DMS79 treated with DMSO at 0.1 percent for 48 hours (cell line): Measurements from ENCODE around the gene TMEM131L.
"Not testable (repeated sequence)": the region's sequence is repeated elsewhere in the genome, so short reads cannot be mapped to it uniquely, and the experiment has no call there.

Source experiments
- DNase-seq: peaks from one replicate; lab custom pipeline; 2025; lab: John Stamatoyannopoulos, UW

The TMEM131L gene

GRCh38 chr4:153579410-153579809, 113.2 kb downstream of the TMEM131L start:
- no peak for DNase-seq

GRCh38 chr4:153579872-153580271, 113.7 kb downstream of the TMEM131L start:
- DNase-seq = no peak

- DNase-seq = no peak
Observed at GRCh38 chr4:153582954-153583702, 117.0 kb downstream of the TMEM131L start.

DNA sequence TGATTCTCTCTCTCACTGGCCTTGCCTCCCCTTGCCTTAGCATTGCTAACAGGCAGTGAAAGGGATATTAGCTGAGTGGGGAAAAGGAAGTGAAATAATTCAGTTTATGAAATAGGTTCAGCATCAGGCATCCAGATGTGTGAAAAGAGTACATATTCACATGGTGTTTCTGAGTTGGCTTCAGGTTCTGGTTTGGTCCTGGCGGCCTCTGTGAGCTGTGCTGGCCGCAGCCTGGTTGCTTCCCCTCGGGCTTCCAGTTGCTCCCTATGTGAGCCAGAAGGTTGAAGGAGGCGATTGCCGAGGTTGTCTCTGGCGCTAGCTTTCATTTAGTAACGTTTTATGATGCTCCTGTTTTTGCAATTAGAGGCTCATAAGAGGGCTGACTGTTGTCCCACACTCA, 118.9 kb downstream of the TMEM131L start:
- DNase-seq = no peak

DNA sequence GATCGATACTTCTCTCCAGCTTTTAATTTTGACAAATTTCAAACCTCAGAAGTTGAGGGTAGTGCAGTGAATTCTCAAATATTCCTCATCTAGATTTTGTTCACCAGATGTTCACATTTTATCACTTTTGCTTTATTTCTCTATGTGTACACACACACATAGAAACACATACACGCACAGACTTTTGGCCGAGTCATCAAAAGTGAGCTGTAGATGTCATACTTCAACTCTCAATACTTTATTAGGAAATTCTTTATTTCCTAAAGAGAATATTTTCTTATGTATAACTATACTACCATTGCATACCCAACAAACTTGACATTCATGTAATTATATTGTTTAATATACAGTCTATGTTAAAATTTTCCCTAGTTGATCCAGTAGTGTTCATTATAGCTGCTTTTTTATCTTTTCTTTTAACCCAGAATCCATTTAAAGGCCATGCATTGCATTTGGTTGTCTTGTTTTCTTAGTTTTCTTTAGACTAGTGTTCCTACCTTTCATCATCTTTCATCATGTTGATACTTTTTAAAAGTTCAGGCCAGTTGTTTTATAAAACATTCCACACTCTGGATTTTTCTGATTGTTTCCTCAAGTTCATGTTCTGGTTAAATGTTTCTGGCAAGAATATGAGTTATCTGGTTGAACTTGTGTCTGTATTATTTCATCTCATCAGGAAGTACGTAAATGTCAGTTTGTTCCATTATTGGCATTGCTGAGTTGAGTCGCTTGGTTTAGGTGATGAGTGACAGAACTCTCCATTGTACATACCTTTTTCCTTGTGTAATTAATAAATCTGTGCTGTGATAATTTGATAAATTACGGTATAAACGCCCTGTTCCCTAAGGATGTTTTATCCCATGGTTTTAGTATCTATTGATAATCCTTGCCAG, 123.8 kb downstream of the TMEM131L start:
- no peak for DNase-seq

DNA sequence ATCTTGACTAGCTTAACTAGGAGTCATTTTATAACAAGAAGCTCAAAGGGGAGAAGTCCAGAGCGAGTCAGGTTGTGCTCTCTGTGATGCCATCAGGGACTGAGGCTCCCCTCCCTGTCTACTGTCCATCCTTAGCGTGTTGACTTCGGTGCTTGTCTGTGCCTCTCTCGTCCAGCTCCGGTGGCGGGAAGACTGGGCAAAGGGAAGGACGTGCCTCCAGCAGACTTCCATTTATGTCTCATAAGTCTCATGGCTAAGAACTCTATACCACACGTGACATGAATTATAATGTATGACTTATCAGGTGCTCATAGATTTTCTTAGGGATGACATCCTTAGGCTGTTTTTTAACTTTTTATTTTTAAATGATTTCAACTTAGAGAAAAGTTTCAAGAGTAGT, 125.3 kb downstream of the TMEM131L start:
- DNase-seq = no peak

GRCh38 chr4:153592064-153592463, 125.9 kb downstream of the TMEM131L start:
- DNase-seq = no peak

DNA sequence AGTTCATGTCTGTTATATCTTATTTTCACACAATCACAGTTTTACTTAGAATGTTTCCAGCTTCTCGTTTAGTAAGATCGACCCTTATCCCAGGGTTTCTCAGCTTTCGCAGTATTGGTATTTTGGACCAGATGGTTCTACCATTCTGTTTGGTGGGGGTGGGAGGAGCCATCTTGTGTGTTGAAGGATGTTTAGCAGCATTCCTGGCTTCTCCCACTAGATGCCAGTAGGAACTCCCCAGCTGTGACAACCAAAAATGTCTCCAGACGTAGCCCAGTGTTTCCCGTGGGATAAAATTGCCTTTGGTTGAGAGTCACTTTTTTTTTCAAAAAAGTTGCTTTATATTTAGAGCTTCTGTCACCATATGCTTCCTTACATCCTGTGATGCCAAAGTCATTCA, 127.0 kb downstream of the TMEM131L start:
- no peak for DNase-seq

GRCh38 chr4:153594210-153594609, 128.1 kb downstream of the TMEM131L start:
- DNase-seq = no peak

GRCh38 chr4:153595894-153596601, 129.9 kb downstream of the TMEM131L start:
- DNase-seq = no peak

DNA sequence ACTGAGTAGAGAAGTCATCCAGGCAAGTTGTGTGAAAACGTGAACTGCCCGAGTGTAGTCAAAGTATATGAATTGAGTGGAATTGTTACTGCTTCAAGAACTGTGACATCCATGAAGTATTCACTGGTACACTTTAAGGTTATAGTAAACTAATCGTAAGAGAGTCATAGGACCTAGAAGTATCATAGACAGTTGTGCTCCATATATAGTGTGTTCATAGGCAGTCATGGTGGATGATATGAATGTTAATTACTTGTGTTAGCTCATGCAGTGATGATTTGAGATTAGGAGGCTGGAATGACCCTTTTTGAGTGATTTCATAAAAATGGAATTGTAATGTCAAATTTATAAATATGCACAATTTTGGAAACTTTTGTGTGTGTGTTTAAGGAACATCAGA, 136.6 kb downstream of the TMEM131L start:
- no peak for DNase-seq

- no peak for DNase-seq
Observed at GRCh38 chr4:153603258-153603657, 137.1 kb downstream of the TMEM131L start.

DNA sequence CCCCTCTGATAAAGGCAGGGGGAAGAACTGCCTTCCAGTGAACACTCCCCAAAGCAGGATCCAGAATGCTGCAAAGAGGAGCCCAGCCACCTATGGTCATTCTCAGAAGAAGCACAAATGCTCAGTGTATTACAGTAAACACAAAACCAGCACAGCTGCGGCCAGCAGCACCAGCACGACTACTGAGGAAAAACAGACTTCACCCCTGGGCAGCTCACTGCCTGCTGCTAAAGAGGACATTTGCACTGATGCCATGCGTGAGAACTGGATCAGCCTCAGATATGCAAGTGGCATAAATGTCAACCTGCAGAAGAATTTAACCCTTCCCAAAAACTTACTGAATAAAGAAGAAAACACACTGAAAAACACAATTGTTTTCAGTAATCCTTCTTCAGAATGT, 137.7 kb downstream of the TMEM131L start:
- DNase-seq = no peak

- DNase-seq = not testable (repeated sequence)
Observed at GRCh38 chr4:153609070-153609469, 142.9 kb downstream of the TMEM131L start.

DNA sequence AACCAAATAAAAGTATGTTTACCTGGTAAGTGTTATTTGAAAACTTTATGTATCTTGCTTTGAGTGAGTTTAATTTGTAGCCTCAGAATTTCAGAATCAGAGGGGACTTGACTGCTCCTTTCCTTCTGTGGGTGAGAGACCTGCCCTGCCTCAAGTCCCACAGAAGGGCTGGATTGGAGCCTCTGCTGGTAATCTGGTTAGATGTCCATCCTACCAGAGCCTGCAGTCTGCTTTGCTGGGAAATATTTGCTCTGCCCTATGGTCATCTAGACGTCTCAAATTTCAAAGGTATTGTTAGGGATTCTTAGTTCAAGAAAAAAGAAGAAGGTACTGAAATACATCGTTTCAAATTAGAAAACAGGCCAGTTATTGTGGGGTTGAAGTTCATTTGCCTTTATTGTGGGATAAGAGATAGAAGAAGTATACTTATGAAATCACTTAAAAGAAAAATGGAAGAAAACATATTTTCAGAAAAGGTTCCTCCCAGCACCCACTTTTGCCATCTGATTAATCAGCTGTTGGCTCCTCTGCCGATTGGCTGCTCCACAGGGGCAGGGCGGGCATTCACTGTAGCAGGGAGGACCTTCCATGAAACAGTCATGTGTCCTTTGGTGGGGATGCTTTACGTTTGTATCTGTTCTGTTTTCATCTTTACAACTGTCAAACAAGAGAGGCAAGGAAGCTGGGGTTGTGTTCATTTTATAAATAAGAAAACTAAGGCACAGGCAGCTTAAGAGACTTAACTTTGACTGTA, 144.6 kb downstream of the TMEM131L start:
- no peak for DNase-seq

DNA sequence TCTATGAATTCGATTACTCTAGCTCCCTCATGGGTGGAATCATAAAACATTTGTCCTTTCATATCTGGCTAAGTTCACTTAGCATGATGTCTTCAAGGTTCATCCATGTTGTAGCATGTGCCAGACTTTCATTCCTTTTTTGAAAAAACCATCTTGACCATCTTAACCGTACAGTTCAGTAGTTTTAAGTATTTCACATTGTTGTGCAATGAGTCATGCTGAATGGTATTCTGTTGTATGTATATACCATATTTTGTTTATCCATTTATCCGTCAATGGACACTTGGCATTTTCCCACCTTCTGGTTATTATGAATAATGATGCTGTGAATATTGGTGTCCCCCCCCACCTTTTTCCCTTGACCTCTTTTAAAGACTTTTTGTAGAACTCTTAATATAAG, 145.5 kb downstream of the TMEM131L start:
- no peak for DNase-seq

- no peak for DNase-seq
Observed at GRCh38 chr4:153612878-153613277, 146.7 kb downstream of the TMEM131L start.

DNA sequence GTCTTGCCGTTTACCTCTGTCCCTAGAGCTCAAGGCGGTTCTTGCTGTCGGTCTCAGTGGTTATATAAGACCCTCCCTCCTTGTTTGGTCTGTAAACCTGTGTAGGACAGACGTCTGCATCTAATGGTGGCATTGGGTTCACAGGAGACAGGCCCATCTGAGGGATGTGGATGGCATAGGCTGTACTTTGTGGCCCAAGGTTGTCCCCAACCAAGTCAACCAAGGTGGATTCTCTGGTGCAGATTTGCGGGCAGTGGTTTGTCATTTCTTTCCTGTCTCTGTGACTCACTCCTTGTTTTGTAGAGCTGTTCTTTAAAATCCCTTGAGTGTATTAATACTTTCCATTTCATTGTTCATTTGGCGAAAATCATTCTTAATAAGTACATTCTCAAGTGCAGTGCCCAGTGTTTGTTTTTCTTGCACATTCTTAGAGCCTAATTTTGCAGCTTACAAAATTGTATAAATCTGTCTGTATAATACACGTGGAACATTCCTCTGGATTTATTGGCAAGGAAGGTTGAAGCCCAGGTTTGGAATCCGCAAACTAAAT, 149.9 kb downstream of the TMEM131L start:
- no peak for DNase-seq

- DNase-seq = no peak
Observed at GRCh38 chr4:153618833-153619232, 152.7 kb downstream of the TMEM131L start.

- DNase-seq = no peak
Observed at GRCh38 chr4:153619811-153620210, 153.7 kb downstream of the TMEM131L start.

- no peak for DNase-seq
Observed at GRCh38 chr4:153620352-153620751, 154.2 kb downstream of the TMEM131L start.

DNA sequence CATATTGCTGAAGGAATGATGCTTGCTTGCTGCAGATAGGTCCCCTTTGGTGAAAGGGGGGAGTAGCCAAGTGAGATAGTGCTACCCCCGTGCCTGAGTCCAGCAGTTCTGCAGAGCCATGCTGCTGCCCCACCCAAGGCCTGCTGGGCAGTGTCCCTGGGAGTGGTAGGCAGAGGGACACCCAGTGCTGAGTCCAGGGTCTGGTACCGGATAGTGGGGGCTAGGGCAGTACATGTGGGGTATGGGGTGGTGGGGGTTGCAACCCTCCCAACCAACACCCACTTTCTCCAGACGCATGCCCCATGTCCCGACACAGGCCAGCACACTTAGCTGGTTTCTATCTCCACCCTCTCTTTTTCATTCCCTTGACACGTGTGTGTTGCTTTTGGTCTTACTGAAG, 155.9 kb downstream of the TMEM131L start:
- no peak for DNase-seq
